GM23338 (cell line): Measurements from ENCODE around the gene MYH3. TPM values are rescaled to one million over a fixed set of nuclear protein-coding genes. Genes with fewer than 3 reads are reported as not detected.

Source experiments
- ATAC-seq: fragments of 200-7000 bp; cut with Tn5 transposase; 3 replicates; pipeline ENCODE4 v1.9.1; 2020
- DNase-seq: peaks from one replicate; pipeline ENCODE4 v3.0.0-alpha.2; 2015; ENCODE audit warnings: low spot score
- H2AFZ ChIP-seq: fragments of 200-600 bp; sonication (generic); 2 replicates; pipeline ENCODE4 v1.8.0; 2016; ENCODE audit warnings: antibody characterized with exemption, mild to moderate bottlenecking, moderate library complexity
- H3F3A ChIP-seq: fragments of 200-600 bp; sonication (generic); replicated peaks from 2 replicates; pipeline ENCODE4 v1.8.0; 2017; ENCODE audit warnings: antibody characterized with exemption, mixed run types, low read depth
- H3K27ac ChIP-seq: fragments of 200-600 bp; sonication (generic); 2 replicates; pipeline ENCODE4 v1.6.1; 2016; ENCODE audit warnings: low read depth
- H3K27me3 ChIP-seq: fragments of 200-600 bp; sonication (generic); 2 replicates; pipeline ENCODE4 v1.8.0; 2016; ENCODE audit warnings: mild to moderate bottlenecking, mixed run types, moderate library complexity; ENCODE audit not compliant: insufficient read depth
- H3K36me3 ChIP-seq: fragments of 200-600 bp; sonication (generic); 2 replicates; pipeline ENCODE4 v1.8.0; 2016; ENCODE audit warnings: mild to moderate bottlenecking; ENCODE audit not compliant: insufficient read depth
- H3K4me1 ChIP-seq: fragments of 200-600 bp; sonication (generic); 2 replicates; pipeline ENCODE4 v1.8.0; 2016; ENCODE audit warnings: mild to moderate bottlenecking, moderate library complexity; ENCODE audit not compliant: insufficient read depth
- H3K4me2 ChIP-seq: fragments of 200-600 bp; sonication (generic); 2 replicates; pipeline ENCODE4 v1.7.1; 2017; ENCODE audit warnings: mixed run types
- H3K4me3 ChIP-seq: fragments of 200-600 bp; sonication (generic); 2 replicates; pipeline ENCODE4 v1.6.1; 2016; ENCODE audit warnings: mixed run types
- H3K79me2 ChIP-seq: fragments of 200-600 bp; sonication (generic); replicated peaks from 2 replicates; pipeline ENCODE4 v1.8.0; 2017; ENCODE audit warnings: mild to moderate bottlenecking; ENCODE audit not compliant: insufficient read depth
- H3K9me2 ChIP-seq: fragments of 200-600 bp; sonication (generic); 2 replicates; pipeline ENCODE4 v1.8.0; 2017; ENCODE audit not compliant: insufficient read depth
- H4K20me1 ChIP-seq: fragments of 200-600 bp; sonication (generic); replicated peaks from 2 replicates; pipeline ENCODE4 v1.8.0; 2017; ENCODE audit warnings: mild to moderate bottlenecking; ENCODE audit not compliant: insufficient read depth
- H3K27ac Mint-ChIP-seq: 2 replicates; pipeline ENCODE4 v1.8.0; 2020; ENCODE audit warnings: inconsistent platforms, mild to moderate bottlenecking, moderate library complexity, mixed read lengths
- H3K27me3 Mint-ChIP-seq: 3 replicates; pipeline ENCODE4 v1.8.0; 2022; ENCODE audit warnings: low read depth, mild to moderate bottlenecking, moderate library complexity, mixed read lengths, inconsistent platforms; ENCODE audit not compliant: insufficient read depth, poor library complexity
- H3K36me3 Mint-ChIP-seq: 3 replicates; pipeline ENCODE4 v1.8.0; 2021; ENCODE audit warnings: low read depth, mild to moderate bottlenecking, inconsistent platforms, moderate library complexity, mixed read lengths
- H3K4me1 Mint-ChIP-seq: 3 replicates; pipeline ENCODE4 v1.8.0; 2020; ENCODE audit warnings: mild to moderate bottlenecking, inconsistent platforms, mixed read lengths
- H3K4me3 Mint-ChIP-seq: 3 replicates; pipeline ENCODE4 v1.8.0; 2021; ENCODE audit warnings: moderate library complexity, mild to moderate bottlenecking, inconsistent platforms, mixed read lengths
- H3K9me3 Mint-ChIP-seq: 3 replicates; pipeline ENCODE4 v1.8.0; 2020; ENCODE audit warnings: moderate library complexity, mild to moderate bottlenecking, inconsistent platforms, mixed read lengths
- CREB1 ChIP-seq: fragments of 250-450 bp; sonication (Bioruptor Pico); IDR thresholded peaks from 2 replicates; pipeline ENCODE4 v1.5.0; 2020; ENCODE audit warnings: low read depth, mild to moderate bottlenecking, moderate library complexity
- CTCF ChIP-seq, 2 experiments: fragments of 200-600 bp in 1 of 2; sonication (generic) in 1 of 2; conservative IDR thresholded peaks; 2 replicates each; pipeline versions ENCODE4 v1.5.1 to v1.6.1; 2016 to 2017; ENCODE audit warnings: antibody characterized with exemption in 2 of 2, low read depth in 2 of 2, mild to moderate bottlenecking in 2 of 2, moderate library complexity in 1 of 2
- NANOG ChIP-seq: IDR thresholded peaks from 2 replicates; pipeline ENCODE4 v1.6.1; 2016; ENCODE audit warnings: antibody characterized with exemption, borderline replicate concordance
- REST ChIP-seq: IDR thresholded peaks from one replicate; pipeline ENCODE4 v1.6.1; 2018; ENCODE audit warnings: antibody characterized with exemption; ENCODE audit not compliant: unreplicated experiment
- STAT1 ChIP-seq: IDR thresholded peaks from one replicate; pipeline ENCODE4 v1.6.1; 2016; ENCODE audit warnings: antibody characterized with exemption; ENCODE audit not compliant: unreplicated experiment
- ZNF114 ChIP-seq: fragments of 250-450 bp; sonication (Bioruptor Pico); IDR thresholded peaks from 2 replicates; pipeline ENCODE4 v1.5.0; 2020; ENCODE audit warnings: mild to moderate bottlenecking, moderate library complexity
- ZNF331 ChIP-seq: fragments of 250-450 bp; sonication (Bioruptor Pico); IDR thresholded peaks from 2 replicates; pipeline ENCODE4 v1.5.0; 2020; ENCODE audit warnings: low read depth, mild to moderate bottlenecking, moderate library complexity
- ZNF462 ChIP-seq: fragments of 250-450 bp; sonication (Bioruptor Pico); IDR thresholded peaks from 2 replicates; pipeline ENCODE4 v1.5.0; 2020; ENCODE audit warnings: mild to moderate bottlenecking, moderate library complexity
- polyA plus RNA-seq: library from polyadenylated mRNA; unstranded; fragments of >200 nt; fragmentation: Nextera tagmentation; extraction: Ambion mirVana; gene quantifications from 2 replicates; pipeline ENCODE4 v1.2.1, GENCODE V29; 2016
- total RNA-seq: library from RNA; depleted of rRNA; stranded (reverse); fragments of >200 nt; shearing (Covaris generic); gene quantifications from 2 replicates; pipeline ENCODE4 v1.2.3, GENCODE V29; 2014

MYH3 gene
- total and polyA plus RNA-seq, 2 experiments from 2014 or later: 0.84 to 1.8 TPM

GRCh38 chr17:10651927-10652326 lies 5.2 kb downstream of the MYH3 start:
- Histone ChIP-seq H3K27me3 (no peaks in the 10 kb centered on the region), H3K79me2 (no peaks in the 10 kb centered on the region), H3K27ac (no peak overlapping the region), H3K36me3 (no peaks in the 10 kb centered on the region), H3K9me2 (no peaks in the 10 kb centered on the region), H3F3A (no peaks in the 10 kb centered on the region), H3K4me1 (no peaks in the 10 kb centered on the region), H2AFZ (no peak overlapping the region), H4K20me1 (no peaks in the 10 kb centered on the region), H3K4me2 (no peak overlapping the region), H3K4me3 (no peak overlapping the region)
- H3K9me3 Mint-ChIP-seq: no peaks in the 10 kb centered on the region; the same call in 2 of the 3 replicates
- ATAC-seq: no peak
- H3K4me1 Mint-ChIP-seq: peaks cover 3% of the 10 kb centered on the region; the same call in 1 of the 3 replicates
- TF ChIP-seq STAT1 (no peak), CREB1 (CRISPR knock-in tag) (no peak), NANOG (no peak), ZNF462 (CRISPR knock-in tag) (no peak), ZNF114 (CRISPR knock-in tag) (no peak), CTCF (conservative IDR thresholded peaks at IDR 0.05; ENCODE audit: low read depth in 2 of 2) (no peak), ZNF331 (CRISPR knock-in tag) (no peak), REST (no peak)
- DNase-seq: no peak
- no peak overlapping the region for H3K4me3 Mint-ChIP-seq
- H3K27ac Mint-ChIP-seq: no peak overlapping the region
- H3K36me3 Mint-ChIP-seq: no peaks in the 10 kb centered on the region; the same call in 2 of the 3 replicates
- H3K27me3 Mint-ChIP-seq: peaks cover 3% of the 10 kb centered on the region
